H1 (cell line): ENCODE results near the gene S100A14.

ENCODE experiments used
- CHD2 ChIP-seq: IDR thresholded peaks from 2 replicates; pipeline ENCODE4 v1.6.1; 2012; ENCODE audit warnings: low read length, improper control_type of control experiment
- CREB1 ChIP-seq: IDR thresholded peaks from 2 replicates; pipeline ENCODE4 v1.6.1; 2012; ENCODE audit warnings: inconsistent platforms
- CTCF ChIP-seq, 3 experiments: IDR thresholded peaks; 1 replicate in 2 of 3; 2 replicates in 1 of 3; pipeline versions ENCODE4 v1.5.1 to v1.6.1; 2011; ENCODE audit warnings: low read length in 3 of 3, mild to moderate bottlenecking in 3 of 3, inconsistent platforms in 2 of 3, low read depth in 1 of 3, moderate library complexity in 1 of 3; ENCODE audit not compliant: insufficient read depth in 1 of 3; ENCODE audit errors: control extremely low read depth in 1 of 3
- GABPA ChIP-seq: IDR thresholded peaks from 2 replicates; pipeline ENCODE4 v1.6.1; 2011; ENCODE audit warnings: mild to moderate bottlenecking, low read length, moderate library complexity, borderline replicate concordance; ENCODE audit not compliant: insufficient read depth
- MAX ChIP-seq: IDR thresholded peaks from 2 replicates; pipeline ENCODE4 v1.6.1; 2012; ENCODE audit warnings: inconsistent platforms
- POLR2A ChIP-seq, 2 experiments: IDR thresholded peaks; 1 replicate in 1 of 2; 2 replicates in 1 of 2; pipeline ENCODE4 v1.6.1; 2011; ENCODE audit warnings: low read depth in 2 of 2, low read length in 2 of 2, mild to moderate bottlenecking in 2 of 2; ENCODE audit errors: control extremely low read depth in 1 of 2
- SIN3A ChIP-seq, 2 experiments: IDR thresholded peaks in 1 of 2; conservative IDR thresholded peaks in 1 of 2; 2 replicates each; pipeline ENCODE4 v1.6.1; 2011 to 2012; ENCODE audit warnings: low read length in 2 of 2, improper control_type of control experiment in 1 of 2, low read depth in 1 of 2, mild to moderate bottlenecking in 1 of 2
- SIX5 ChIP-seq: IDR thresholded peaks from 2 replicates; pipeline ENCODE4 v1.6.1; 2011; ENCODE audit warnings: mild to moderate bottlenecking, low read depth, low read length
- SP1 ChIP-seq: IDR thresholded peaks from 2 replicates; pipeline ENCODE4 v1.6.1; 2011; ENCODE audit warnings: low read depth, low read length
- TEAD4 ChIP-seq: IDR thresholded peaks from 2 replicates; pipeline ENCODE4 v1.6.1; 2012; ENCODE audit warnings: low read depth, low read length, inconsistent platforms, mixed read lengths

GRCh38 chr1:153610334-153610733 is 5.8 kb downstream of the S100A14 start:
- TF ChIP-seq CTCF (IDR thresholded peaks at IDR 0.05; ENCODE audit: control extremely low read depth in 1 of 3, insufficient read depth in 1 of 3, low read depth in 1 of 3, low read length in 3 of 3), result no peak
- TF ChIP-seq CHD2, result no peak
- no peak for TF ChIP-seq SP1
- no peak for TF ChIP-seq SIX5
- TF ChIP-seq POLR2A (IDR thresholded peaks at IDR 0.05; ENCODE audit: control extremely low read depth in 1 of 2, low read depth in 2 of 2, low read length in 2 of 2), result no peak
- no peak for TF ChIP-seq SIN3A (conservative IDR thresholded peaks at IDR 0.05 in 1 of 2, IDR thresholded peaks at IDR 0.05 in 1 of 2; ENCODE audit: low read depth in 1 of 2, low read length in 2 of 2)
- no peak for TF ChIP-seq TEAD4
- TF ChIP-seq CREB1, result no peak
- no peak for TF ChIP-seq MAX
- TF ChIP-seq GABPA, result no peak
